Activated T-helper 1 cell treated with anti-CD3 and anti-CD28 coated beads, Interleukin-2, amount 50 U/mL, for 16 hours (primary cell): ENCODE data around the gene GFRA4.

Experiments
- DNase-seq, 2 donors: peaks; one replicate each; pipeline ENCODE4 v3.0.0-alpha.2; 2020; ENCODE audit warnings: low read depth in 1 of 2, low spot score in 1 of 2

The GFRA4 gene, protein sequence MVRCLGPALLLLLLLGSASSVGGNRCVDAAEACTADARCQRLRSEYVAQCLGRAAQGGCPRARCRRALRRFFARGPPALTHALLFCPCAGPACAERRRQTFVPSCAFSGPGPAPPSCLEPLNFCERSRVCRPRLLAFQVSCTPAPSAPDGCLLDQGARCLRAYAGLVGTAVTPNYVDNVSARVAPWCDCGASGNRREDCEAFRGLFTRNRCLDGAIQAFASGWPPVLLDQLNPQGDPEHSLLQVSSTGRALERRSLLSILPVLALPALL

GRCh38 chr20:3663031-3663701 is at the start of gene GFRA4:
Gene GFRA4, minus strand, starts transcription at chr20:3663399. Its CDS starts 0 bp downstream, at chr20:3663399.
- no peak for DNase-seq

- no peak for DNase-seq
Observed at GRCh38 chr20:3712279-3712873, 49.2 kb upstream of the GFRA4 start, which contains the start of gene SIGLEC1. Gene SIGLEC1, minus strand, starts transcription at chr20:3712600. Its CDS starts 5,472 bp downstream, at chr20:3707128.

GRCh38 chr20:3711484-3711941 is 48.3 kb upstream of the GFRA4 start:
- DNase-seq, result no peak

GRCh38 chr20:3710703-3711483 is 47.7 kb upstream of the GFRA4 start:
- DNase-seq, result peak; percentile 51 to 61

- no peak for DNase-seq
Observed at GRCh38 chr20:3710011-3710466, 46.8 kb upstream of the GFRA4 start.

- DNase-seq, result no peak
Observed at GRCh38 chr20:3707508-3707899, 44.3 kb upstream of the GFRA4 start.

DNA sequence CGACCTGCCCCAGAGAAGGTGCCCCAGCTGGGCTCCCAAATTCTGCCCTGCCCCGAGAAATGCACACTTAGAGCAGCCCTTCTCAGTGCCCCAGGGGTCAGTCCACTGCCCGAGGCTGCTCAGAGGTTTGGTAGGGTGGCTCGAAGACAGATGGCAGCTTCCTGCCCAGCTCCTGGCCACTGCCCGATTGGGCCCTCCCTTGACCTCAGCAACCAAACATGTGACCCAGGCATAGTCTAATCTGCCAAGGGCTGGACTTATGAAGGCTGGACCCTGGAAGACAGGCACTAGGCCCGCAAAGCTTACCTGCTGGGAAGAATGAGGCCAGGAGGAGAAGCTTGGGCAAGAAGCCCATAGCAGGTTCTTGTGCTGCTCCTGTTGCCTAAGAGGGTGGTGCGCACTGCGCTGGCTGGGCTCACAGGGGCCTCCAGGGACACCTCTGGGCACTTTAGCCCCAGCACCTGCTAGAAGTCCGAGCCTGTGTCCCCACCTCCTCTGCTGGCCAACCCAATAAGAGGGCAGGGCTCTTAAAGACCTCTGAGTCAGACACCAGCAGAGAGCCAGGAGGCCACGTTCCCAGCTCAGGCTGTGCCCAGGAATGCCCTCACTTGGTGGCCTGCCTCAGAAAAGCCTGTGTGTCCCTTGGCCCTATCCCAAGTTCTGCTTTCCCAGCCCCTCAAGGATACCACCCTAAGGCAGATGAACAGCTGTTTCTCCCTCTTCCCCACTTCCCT is 43.7 kb upstream of the GFRA4 start:
- no peak for DNase-seq

DNA sequence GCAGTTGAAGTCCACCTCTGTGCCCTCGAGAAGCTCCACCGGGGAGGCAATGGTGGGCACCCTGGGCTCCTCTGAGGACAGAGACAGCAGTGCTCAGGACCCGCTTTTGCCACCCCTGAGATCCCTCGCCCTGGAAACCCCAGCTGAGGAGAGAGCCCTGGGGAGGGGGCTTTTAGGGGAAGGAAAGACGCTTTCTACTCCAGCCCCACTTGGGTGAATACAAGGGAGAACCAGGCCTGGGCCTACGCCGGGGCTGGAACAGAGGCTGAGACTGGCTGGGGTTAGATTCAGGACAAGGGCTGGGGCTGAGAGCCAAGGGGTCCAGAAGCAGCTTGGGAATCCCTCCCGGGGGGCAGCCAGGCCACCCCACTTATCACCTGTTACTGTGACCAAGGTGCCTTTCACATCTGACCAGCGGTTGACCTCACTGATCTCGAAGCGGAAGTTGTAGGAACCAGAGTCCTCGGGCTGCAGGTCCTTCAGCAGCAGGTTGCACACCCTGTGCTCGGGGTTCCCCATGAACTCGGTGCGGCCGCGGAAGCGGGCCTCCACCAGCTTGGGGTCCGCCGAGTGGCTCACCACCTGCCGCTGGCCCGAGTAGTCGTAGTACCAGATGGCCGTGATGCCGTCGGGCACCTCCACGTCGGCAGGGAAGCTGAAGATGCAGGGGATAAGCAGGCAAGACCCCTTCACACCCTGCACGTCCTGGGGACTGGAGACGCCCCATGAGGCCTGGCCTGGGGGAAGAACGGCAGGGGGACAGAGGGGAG is 43.0 kb upstream of the GFRA4 start:
- DNase-seq, result no peak

GRCh38 chr20:3705491-3705969 is 42.3 kb upstream of the GFRA4 start:
- no peak for DNase-seq

DNA sequence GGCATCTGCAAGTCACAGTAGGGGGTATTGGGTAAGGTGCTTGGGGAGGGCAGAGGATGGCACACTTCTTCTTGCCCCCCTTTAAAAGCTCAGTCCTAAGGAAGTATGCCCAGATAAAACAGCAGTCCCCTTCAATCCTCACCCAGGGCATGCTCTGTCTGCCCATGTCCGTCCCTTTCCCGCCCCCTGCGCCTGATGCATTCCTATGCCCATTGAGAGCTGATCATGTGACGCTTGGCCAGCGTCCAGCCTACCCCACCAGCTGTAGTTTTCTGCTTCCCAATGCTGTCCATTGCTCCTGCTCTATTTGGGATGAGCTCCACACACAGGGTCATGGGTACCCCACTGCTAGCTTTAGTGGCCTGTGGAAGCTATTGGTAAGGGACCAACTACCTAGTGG is 40.9 kb upstream of the GFRA4 start:
- no peak for DNase-seq

- DNase-seq, result no peak
Observed at GRCh38 chr20:3702611-3703391, 39.6 kb upstream of the GFRA4 start.

DNA sequence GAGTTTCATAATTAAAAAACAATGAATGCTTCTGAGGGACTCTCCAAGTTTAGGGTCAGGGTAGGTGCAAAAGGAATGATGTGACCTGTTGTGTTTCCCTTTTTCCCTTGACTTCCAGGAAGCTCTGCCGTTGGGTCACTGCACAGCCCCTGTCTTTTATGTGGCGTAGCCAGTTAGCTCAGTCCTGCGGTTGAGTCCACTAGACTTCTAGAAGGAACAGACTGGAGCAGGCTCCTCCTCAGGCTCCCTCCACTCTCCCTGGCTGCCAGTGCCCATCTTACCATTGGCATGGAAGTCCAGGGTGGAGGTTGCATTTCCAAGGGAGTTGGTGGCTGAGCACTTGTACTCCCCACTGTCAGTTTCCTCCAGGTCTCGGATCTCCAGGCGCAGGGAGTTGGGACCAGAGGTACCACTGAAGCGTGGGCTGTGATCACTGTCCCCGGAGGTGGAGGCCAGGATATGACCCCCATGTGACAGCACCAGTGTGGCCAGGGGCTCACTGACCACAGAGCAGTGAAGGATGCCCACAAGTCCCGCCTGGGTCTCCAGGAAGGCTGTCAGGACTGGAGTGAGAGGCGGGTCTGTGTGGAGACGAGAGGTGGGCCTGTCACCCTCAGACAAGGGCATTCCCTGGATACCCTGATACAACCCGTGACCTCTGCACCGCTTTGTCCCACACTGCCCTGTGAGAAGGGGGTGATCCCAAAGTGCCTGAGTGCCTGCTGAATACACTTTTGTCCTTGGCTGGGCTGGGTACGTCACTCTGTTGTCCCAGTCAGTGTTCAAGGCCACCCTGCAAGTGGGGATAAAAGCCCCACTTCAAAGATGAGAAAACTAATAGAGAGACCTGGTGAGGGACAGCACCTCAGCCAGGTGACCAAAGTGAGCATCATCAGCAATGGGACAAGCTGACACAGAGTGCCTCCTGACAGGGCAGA is 38.1 kb upstream of the GFRA4 start:
- no peak for DNase-seq

- no peak for DNase-seq
Observed at GRCh38 chr20:3699037-3699436, 35.8 kb upstream of the GFRA4 start.

DNA sequence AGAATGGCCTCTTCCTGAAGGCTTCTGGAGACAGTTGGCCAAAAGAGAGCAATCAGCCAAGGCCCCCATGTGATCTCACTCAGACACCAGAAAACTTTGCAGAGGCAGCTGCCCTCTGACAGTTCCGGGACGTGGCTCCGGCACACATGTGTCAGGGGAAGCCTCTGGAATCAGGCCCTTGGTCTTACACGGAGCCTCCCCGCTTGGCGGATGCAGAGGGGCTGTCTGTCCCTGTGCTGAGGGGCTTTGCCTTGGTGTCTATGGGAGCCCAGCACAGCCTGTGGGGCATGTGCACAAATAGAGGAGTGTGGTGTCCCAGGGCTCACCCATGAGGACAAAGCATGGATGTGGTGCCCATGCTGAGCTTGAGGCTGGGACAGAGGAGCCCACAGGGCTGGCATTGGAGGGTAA is 35.4 kb upstream of the GFRA4 start:
- no peak for DNase-seq

GRCh38 chr20:3697588-3698305 is 34.5 kb upstream of the GFRA4 start:
- DNase-seq, result no peak

DNA sequence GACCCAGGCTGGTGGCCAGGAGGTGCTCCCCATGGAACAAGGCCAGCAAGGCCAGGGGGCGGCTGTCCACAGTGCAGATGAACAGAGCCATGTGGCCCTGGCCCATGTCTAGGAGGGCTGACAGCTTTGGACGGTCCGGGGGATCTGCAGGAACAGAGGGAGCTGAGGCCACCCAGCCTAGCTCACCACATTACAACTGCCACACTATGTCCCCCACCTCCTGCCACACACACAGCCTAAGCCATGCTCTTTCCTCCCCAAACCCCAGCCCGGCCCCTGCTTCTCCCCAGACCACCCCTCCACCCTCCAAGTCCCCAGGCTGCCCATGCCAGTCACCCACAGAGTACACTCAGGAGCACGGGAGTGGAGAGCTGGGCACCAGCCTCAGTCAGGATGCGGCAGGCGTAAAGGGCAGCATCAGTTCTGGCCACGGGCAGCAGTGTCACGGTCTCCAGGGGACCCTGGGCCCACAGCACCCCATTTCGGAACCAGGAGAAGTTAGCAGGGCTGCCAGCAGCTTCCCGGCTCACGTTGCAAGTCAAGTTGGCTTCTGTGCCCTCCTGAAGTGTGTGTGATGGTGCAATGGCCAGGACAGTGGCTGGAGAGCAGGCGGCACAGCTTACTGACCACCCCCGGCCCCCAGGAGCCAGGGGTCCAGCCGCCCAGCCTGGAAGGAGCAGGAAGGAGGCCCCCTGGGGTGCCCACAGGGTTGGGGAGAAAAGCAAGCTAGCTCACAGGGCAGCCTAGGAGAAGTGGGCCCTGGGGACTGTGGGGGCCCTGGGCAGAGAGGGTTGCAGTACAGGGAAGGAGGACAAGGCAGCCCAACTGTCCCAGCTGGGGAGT is 33.8 kb upstream of the GFRA4 start:
- no peak for DNase-seq
